WTC11 (cell line): ENCODE results near the gene CYSTM1.

Experiments used
- FOXK1 ChIP-seq: sonication (generic); formaldehyde crosslinking; IDR thresholded peaks from 2 replicates; pipeline ENCODE4 v1.8.0; 2022; ENCODE audit warnings: mild to moderate bottlenecking, moderate library complexity, missing genetic modification reagents
- IRF2 ChIP-seq: sonication (generic); formaldehyde crosslinking; IDR thresholded peaks from 2 replicates; pipeline ENCODE4 v1.8.0; 2022; ENCODE audit warnings: low read depth, missing genetic modification reagents, borderline replicate concordance
- MXD4 ChIP-seq: fragments of 250-450 bp; sonication (Bioruptor Pico); IDR thresholded peaks from 2 replicates; pipeline ENCODE4 v1.8.0; 2021; ENCODE audit warnings: mild to moderate bottlenecking, moderate library complexity, borderline replicate concordance
- NFE2L1 ChIP-seq: sonication (generic); formaldehyde crosslinking; IDR thresholded peaks from 2 replicates; pipeline ENCODE4 v1.8.1; 2023; ENCODE audit warnings: missing genetic modification reagents
- TEAD4 ChIP-seq: sonication (generic); formaldehyde crosslinking; IDR thresholded peaks from 2 replicates; pipeline ENCODE4 v1.8.0; 2022; ENCODE audit warnings: mild to moderate bottlenecking, missing genetic modification reagents
- TF ChIP-seq, protein P1 (sequence below): fragments of 200-600 bp; IDR thresholded peaks from 2 replicates; pipeline ENCODE4 v1.8.0; 2022; ENCODE audit warnings: antibody characterized with exemption
- TF ChIP-seq, protein P2 (sequence below): sonication (generic); formaldehyde crosslinking; conservative IDR thresholded peaks from 2 replicates; pipeline ENCODE4 v1.8.1; 2022; ENCODE audit warnings: mild to moderate bottlenecking, missing genetic modification reagents
- TF ChIP-seq, protein P3 (sequence below): sonication (generic); formaldehyde crosslinking; IDR thresholded peaks from 2 replicates; pipeline ENCODE4 v1.8.1; 2023; ENCODE audit warnings: mild to moderate bottlenecking, moderate library complexity, missing genetic modification reagents
- TF ChIP-seq, protein P4 (sequence below): sonication (generic); formaldehyde crosslinking; IDR thresholded peaks from 2 replicates; pipeline ENCODE4 v1.8.0; 2022; ENCODE audit warnings: mild to moderate bottlenecking, missing genetic modification reagents
- TF ChIP-seq, protein P5 (sequence below): sonication (generic); formaldehyde crosslinking; IDR thresholded peaks from 2 replicates; pipeline ENCODE4 v1.8.1; 2023; ENCODE audit warnings: mild to moderate bottlenecking, missing genetic modification reagents

DNA sequence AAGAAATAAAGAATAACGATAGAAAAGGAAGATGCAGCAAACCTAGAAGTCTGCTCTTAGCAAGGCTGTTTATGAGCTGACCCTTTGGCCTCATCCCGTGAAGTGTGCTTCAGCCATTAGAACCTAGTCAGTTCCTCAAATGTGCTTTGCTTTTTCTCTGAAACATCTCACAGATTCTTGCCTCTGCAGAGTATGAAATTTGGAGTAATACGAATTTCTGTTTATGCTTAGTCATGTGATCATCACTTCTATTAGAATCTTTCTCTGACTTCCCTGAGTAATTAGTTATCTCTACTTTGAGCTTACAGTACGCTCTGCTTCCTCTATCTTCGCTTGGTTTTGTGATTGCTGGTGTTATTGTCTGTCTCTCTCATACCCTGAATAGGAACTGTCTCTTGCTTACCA is 11.3 kb downstream of the CYSTM1 start:
- TF ChIP-seq, protein P1, sequence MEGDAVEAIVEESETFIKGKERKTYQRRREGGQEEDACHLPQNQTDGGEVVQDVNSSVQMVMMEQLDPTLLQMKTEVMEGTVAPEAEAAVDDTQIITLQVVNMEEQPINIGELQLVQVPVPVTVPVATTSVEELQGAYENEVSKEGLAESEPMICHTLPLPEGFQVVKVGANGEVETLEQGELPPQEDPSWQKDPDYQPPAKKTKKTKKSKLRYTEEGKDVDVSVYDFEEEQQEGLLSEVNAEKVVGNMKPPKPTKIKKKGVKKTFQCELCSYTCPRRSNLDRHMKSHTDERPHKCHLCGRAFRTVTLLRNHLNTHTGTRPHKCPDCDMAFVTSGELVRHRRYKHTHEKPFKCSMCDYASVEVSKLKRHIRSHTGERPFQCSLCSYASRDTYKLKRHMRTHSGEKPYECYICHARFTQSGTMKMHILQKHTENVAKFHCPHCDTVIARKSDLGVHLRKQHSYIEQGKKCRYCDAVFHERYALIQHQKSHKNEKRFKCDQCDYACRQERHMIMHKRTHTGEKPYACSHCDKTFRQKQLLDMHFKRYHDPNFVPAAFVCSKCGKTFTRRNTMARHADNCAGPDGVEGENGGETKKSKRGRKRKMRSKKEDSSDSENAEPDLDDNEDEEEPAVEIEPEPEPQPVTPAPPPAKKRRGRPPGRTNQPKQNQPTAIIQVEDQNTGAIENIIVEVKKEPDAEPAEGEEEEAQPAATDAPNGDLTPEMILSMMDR, result no peak
- TF ChIP-seq TEAD4 (CRISPR knock-in tag) (no peak), FOXK1 (CRISPR knock-in tag) (no peak), IRF2 (CRISPR knock-in tag) (no peak), NFE2L1 (CRISPR knock-in tag) (no peak), MXD4 (CRISPR knock-in tag) (no peak)
- TF ChIP-seq, protein P2, sequence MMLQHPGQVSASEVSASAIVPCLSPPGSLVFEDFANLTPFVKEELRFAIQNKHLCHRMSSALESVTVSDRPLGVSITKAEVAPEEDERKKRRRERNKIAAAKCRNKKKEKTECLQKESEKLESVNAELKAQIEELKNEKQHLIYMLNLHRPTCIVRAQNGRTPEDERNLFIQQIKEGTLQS (CRISPR knock-in tag), result no peak
- TF ChIP-seq, protein P3, sequence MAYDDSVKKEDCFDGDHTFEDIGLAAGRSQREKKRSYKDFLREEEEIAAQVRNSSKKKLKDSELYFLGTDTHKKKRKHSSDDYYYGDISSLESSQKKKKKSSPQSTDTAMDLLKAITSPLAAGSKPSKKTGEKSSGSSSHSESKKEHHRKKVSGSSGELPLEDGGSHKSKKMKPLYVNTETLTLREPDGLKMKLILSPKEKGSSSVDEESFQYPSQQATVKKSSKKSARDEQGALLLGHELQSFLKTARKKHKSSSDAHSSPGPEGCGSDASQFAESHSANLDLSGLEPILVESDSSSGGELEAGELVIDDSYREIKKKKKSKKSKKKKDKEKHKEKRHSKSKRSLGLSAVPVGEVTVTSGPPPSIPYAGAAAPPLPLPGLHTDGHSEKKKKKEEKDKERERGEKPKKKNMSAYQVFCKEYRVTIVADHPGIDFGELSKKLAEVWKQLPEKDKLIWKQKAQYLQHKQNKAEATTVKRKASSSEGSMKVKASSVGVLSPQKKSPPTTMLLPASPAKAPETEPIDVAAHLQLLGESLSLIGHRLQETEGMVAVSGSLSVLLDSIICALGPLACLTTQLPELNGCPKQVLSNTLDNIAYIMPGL (CRISPR knock-in tag), result no peak
- TF ChIP-seq, protein P4, sequence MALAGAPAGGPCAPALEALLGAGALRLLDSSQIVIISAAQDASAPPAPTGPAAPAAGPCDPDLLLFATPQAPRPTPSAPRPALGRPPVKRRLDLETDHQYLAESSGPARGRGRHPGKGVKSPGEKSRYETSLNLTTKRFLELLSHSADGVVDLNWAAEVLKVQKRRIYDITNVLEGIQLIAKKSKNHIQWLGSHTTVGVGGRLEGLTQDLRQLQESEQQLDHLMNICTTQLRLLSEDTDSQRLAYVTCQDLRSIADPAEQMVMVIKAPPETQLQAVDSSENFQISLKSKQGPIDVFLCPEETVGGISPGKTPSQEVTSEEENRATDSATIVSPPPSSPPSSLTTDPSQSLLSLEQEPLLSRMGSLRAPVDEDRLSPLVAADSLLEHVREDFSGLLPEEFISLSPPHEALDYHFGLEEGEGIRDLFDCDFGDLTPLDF, result no peak
- TF ChIP-seq, protein P5, sequence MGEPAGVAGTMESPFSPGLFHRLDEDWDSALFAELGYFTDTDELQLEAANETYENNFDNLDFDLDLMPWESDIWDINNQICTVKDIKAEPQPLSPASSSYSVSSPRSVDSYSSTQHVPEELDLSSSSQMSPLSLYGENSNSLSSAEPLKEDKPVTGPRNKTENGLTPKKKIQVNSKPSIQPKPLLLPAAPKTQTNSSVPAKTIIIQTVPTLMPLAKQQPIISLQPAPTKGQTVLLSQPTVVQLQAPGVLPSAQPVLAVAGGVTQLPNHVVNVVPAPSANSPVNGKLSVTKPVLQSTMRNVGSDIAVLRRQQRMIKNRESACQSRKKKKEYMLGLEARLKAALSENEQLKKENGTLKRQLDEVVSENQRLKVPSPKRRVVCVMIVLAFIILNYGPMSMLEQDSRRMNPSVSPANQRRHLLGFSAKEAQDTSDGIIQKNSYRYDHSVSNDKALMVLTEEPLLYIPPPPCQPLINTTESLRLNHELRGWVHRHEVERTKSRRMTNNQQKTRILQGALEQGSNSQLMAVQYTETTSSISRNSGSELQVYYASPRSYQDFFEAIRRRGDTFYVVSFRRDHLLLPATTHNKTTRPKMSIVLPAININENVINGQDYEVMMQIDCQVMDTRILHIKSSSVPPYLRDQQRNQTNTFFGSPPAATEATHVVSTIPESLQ, result no peak
